ENCODE results near the gene WWP2.
A peak's percentile ranks its signal among the peaks of the same experiment; 100 is the strongest.

WWP2 gene

GRCh38 chr16:69894676-69895075 lies 132.5 kb downstream of the WWP2 start:
- Histone ChIP-seq H2BK120ac (ENCODE audit: low read depth, low read length) (no peak overlapping the region), H2AK5ac (ENCODE audit: low read length) (no peak overlapping the region), H3K79me2 (ENCODE audit: control insufficient read depth, insufficient read depth, low read length) (no peaks in the 10 kb centered on the region), H4K8ac (ENCODE audit: low read depth, low read length) (no peak overlapping the region), H3K27ac (ENCODE audit: low read depth, low read length) (no peak overlapping the region), H3K23ac (ENCODE audit: low read length) (no peak overlapping the region), H3K36me3 (ENCODE audit: control insufficient read depth, insufficient read depth, low read length) (no peaks in the 10 kb centered on the region), H4K5ac (ENCODE audit: low read length) (no peak overlapping the region), H2BK5ac (ENCODE audit: low read length) (no peak overlapping the region), H3K27me3 (ENCODE audit: insufficient read depth, low read length, poor library complexity) (no peaks in the 10 kb centered on the region), H3K4ac (ENCODE audit: low read depth, low read length) (no peak overlapping the region), H3K4me3 (ENCODE audit: low read length) (no peak overlapping the region), H3K4me1 (ENCODE audit: control insufficient read depth, low read depth, low read length) (peaks cover 3% of the 10 kb centered on the region), H3K56ac (ENCODE audit: low read length) (no peak overlapping the region), H2BK15ac (replicated peaks; ENCODE audit: low read depth) (no peak overlapping the region), H3K79me1 (ENCODE audit: low read length) (no peaks in the 10 kb centered on the region), H3K4me2 (ENCODE audit: low read length) (no peak overlapping the region), H3K9ac (ENCODE audit: low read length) (no peak overlapping the region), H3K18ac (ENCODE audit: low read length) (no peak overlapping the region)
- DNase-seq, result no peak
- no CpG with 5 or more reads among the region's 11 CpGs for WGBS (ENCODE audit: extremely low coverage, insufficient coverage, low lambda C conversion rate)

DNA sequence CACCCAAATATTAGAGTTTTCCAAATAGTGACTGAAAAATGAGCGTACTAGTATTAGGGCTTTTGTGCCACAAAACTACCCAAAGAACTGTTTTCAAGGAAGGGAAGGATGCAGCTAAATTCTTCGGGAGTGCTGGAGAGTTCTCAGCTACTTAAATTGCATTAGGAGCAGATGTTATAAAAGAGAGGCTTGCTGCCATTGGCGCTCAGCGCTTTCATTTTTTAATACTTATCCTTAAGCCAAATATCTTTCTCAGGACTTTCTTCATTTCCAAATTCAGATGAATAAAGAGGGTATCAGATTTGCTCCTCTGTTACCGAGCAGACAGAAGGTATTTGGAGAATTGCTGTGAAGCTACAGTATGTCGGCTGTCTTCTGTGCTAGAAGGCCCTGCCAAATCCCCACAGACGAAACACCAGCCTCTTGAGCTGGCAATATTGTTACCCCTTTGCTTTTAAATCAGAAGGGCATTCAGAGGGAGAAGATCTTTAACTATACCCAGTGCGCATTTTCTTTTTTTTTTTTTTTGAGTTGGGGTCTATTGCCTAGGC lies 141.8 kb downstream of the WWP2 start:
- no peak overlapping the region for H3K18ac ChIP-seq (ENCODE audit: low read length)
- H3K36me3 ChIP-seq (ENCODE audit: control insufficient read depth, insufficient read depth, low read length), result no peaks in the 10 kb centered on the region
- no CpG with 5 or more reads among the region's 8 CpGs for WGBS (ENCODE audit: extremely low coverage, insufficient coverage, low lambda C conversion rate)
- H3K56ac ChIP-seq (ENCODE audit: low read length), result no peak overlapping the region
- H3K4me1 ChIP-seq (ENCODE audit: control insufficient read depth, low read depth, low read length), result no peaks in the 10 kb centered on the region
- no peaks in the 10 kb centered on the region for H3K27me3 ChIP-seq (ENCODE audit: insufficient read depth, low read length, poor library complexity)
- no peak overlapping the region for H2BK120ac ChIP-seq (ENCODE audit: low read depth, low read length)
- no peak overlapping the region for H2BK5ac ChIP-seq (ENCODE audit: low read length)
- H3K9ac ChIP-seq (ENCODE audit: low read length), result no peak overlapping the region
- no peak overlapping the region for H3K4me2 ChIP-seq (ENCODE audit: low read length)
- H3K23ac ChIP-seq (ENCODE audit: low read length), result no peak overlapping the region
- H3K27ac ChIP-seq (ENCODE audit: low read depth, low read length), result no peak overlapping the region
- no peak overlapping the region for H2BK15ac ChIP-seq (replicated peaks; ENCODE audit: low read depth)
- no peak overlapping the region for H4K8ac ChIP-seq (ENCODE audit: low read depth, low read length)
- no peak overlapping the region for H2AK5ac ChIP-seq (ENCODE audit: low read length)
- H3K79me2 ChIP-seq (ENCODE audit: control insufficient read depth, insufficient read depth, low read length), result no peaks in the 10 kb centered on the region
- no peaks in the 10 kb centered on the region for H3K79me1 ChIP-seq (ENCODE audit: low read length)
- H4K5ac ChIP-seq (ENCODE audit: low read length), result no peak overlapping the region
- no peak overlapping the region for H3K4ac ChIP-seq (ENCODE audit: low read depth, low read length)
- no peak overlapping the region for H3K4me3 ChIP-seq (ENCODE audit: low read length)
- DNase-seq, result no peak

GRCh38 chr16:69904495-69905170 lies 142.5 kb downstream of the WWP2 start:
- peak overlapping the region; percentile 13 for H3K18ac ChIP-seq (ENCODE audit: low read length)
- no peak overlapping the region for H3K9ac ChIP-seq (ENCODE audit: low read length)
- peak; percentile 29 for DNase-seq
- no peak overlapping the region for H3K23ac ChIP-seq (ENCODE audit: low read length)
- H3K79me2 ChIP-seq (ENCODE audit: control insufficient read depth, insufficient read depth, low read length), result no peaks in the 10 kb centered on the region
- no peak overlapping the region for H2BK120ac ChIP-seq (ENCODE audit: low read depth, low read length)
- no peak overlapping the region for H3K4me2 ChIP-seq (ENCODE audit: low read length)
- no CpG with 5 or more reads among the region's 9 CpGs for WGBS (ENCODE audit: extremely low coverage, insufficient coverage, low lambda C conversion rate)
- no peak overlapping the region for H3K56ac ChIP-seq (ENCODE audit: low read length)
- H3K79me1 ChIP-seq (ENCODE audit: low read length), result no peaks in the 10 kb centered on the region
- no peak overlapping the region for H2BK15ac ChIP-seq (replicated peaks; ENCODE audit: low read depth)
- H4K5ac ChIP-seq (ENCODE audit: low read length), result no peak overlapping the region
- H2BK5ac ChIP-seq (ENCODE audit: low read length), result no peak overlapping the region
- no peak overlapping the region for H2AK5ac ChIP-seq (ENCODE audit: low read length)
- H3K27ac ChIP-seq (ENCODE audit: low read depth, low read length), result no peak overlapping the region
- H3K4ac ChIP-seq (ENCODE audit: low read depth, low read length), result no peak overlapping the region
- no peaks in the 10 kb centered on the region for H3K4me1 ChIP-seq (ENCODE audit: control insufficient read depth, low read depth, low read length)
- H3K36me3 ChIP-seq (ENCODE audit: control insufficient read depth, insufficient read depth, low read length), result no peaks in the 10 kb centered on the region
- H4K8ac ChIP-seq (ENCODE audit: low read depth, low read length), result no peak overlapping the region
- H3K4me3 ChIP-seq (ENCODE audit: low read length), result no peak overlapping the region
- H3K27me3 ChIP-seq (ENCODE audit: insufficient read depth, low read length, poor library complexity), result no peaks in the 10 kb centered on the region

GRCh38 chr16:69905171-69905555 lies 143.0 kb downstream of the WWP2 start:
- Histone ChIP-seq H2AK5ac (ENCODE audit: low read length) (no peak overlapping the region), H3K9ac (ENCODE audit: low read length) (no peak overlapping the region), H3K23ac (ENCODE audit: low read length) (no peak overlapping the region), H3K27ac (ENCODE audit: low read depth, low read length) (no peak overlapping the region), H3K79me2 (ENCODE audit: control insufficient read depth, insufficient read depth, low read length) (no peaks in the 10 kb centered on the region), H2BK5ac (ENCODE audit: low read length) (no peak overlapping the region), H2BK120ac (ENCODE audit: low read depth, low read length) (no peak overlapping the region), H3K79me1 (ENCODE audit: low read length) (no peaks in the 10 kb centered on the region), H3K36me3 (ENCODE audit: control insufficient read depth, insufficient read depth, low read length) (no peaks in the 10 kb centered on the region), H3K4me2 (ENCODE audit: low read length) (no peak overlapping the region), H4K8ac (ENCODE audit: low read depth, low read length) (no peak overlapping the region), H3K56ac (ENCODE audit: low read length) (no peak overlapping the region), H3K4ac (ENCODE audit: low read depth, low read length) (no peak overlapping the region), H3K18ac (ENCODE audit: low read length) (peak overlapping the region; percentile 13), H3K4me1 (ENCODE audit: control insufficient read depth, low read depth, low read length) (no peaks in the 10 kb centered on the region), H4K5ac (ENCODE audit: low read length) (no peak overlapping the region), H3K27me3 (ENCODE audit: insufficient read depth, low read length, poor library complexity) (no peaks in the 10 kb centered on the region), H3K4me3 (ENCODE audit: low read length) (no peak overlapping the region), H2BK15ac (replicated peaks; ENCODE audit: low read depth) (no peak overlapping the region)
- WGBS (ENCODE audit: extremely low coverage, insufficient coverage, low lambda C conversion rate), result no CpG with 5 or more reads among the region's 2 CpGs
- DNase-seq, result no peak

GRCh38 chr16:69906838-69907401 lies 144.8 kb downstream of the WWP2 start:
- Histone ChIP-seq H3K4me3 (ENCODE audit: low read length) (no peak overlapping the region), H3K56ac (ENCODE audit: low read length) (no peak overlapping the region), H3K36me3 (ENCODE audit: control insufficient read depth, insufficient read depth, low read length) (no peaks in the 10 kb centered on the region), H3K4ac (ENCODE audit: low read depth, low read length) (no peak overlapping the region), H2BK15ac (replicated peaks; ENCODE audit: low read depth) (no peak overlapping the region), H3K18ac (ENCODE audit: low read length) (no peak overlapping the region), H4K5ac (ENCODE audit: low read length) (no peak overlapping the region), H3K27me3 (ENCODE audit: insufficient read depth, low read length, poor library complexity) (no peaks in the 10 kb centered on the region), H2AK5ac (ENCODE audit: low read length) (no peak overlapping the region), H3K4me1 (ENCODE audit: control insufficient read depth, low read depth, low read length) (no peaks in the 10 kb centered on the region), H2BK5ac (ENCODE audit: low read length) (no peak overlapping the region), H3K27ac (ENCODE audit: low read depth, low read length) (no peak overlapping the region), H3K79me1 (ENCODE audit: low read length) (no peaks in the 10 kb centered on the region), H4K8ac (ENCODE audit: low read depth, low read length) (no peak overlapping the region), H3K9ac (ENCODE audit: low read length) (no peak overlapping the region), H2BK120ac (ENCODE audit: low read depth, low read length) (no peak overlapping the region), H3K79me2 (ENCODE audit: control insufficient read depth, insufficient read depth, low read length) (no peaks in the 10 kb centered on the region), H3K23ac (ENCODE audit: low read length) (no peak overlapping the region), H3K4me2 (ENCODE audit: low read length) (no peak overlapping the region)
- DNase-seq, result no peak
- WGBS (ENCODE audit: extremely low coverage, insufficient coverage, low lambda C conversion rate), result no CpG with 5 or more reads among the region's 6 CpGs
